DOHH2 (cell line): ENCODE measurements around the gene SNAI1.

Experiments used
- H3F3A ChIP-seq: fragments of 200-600 bp; sonication (generic), shearing (Covaris generic); 2 replicates; pipeline ENCODE4 v1.6.0; 2016; ENCODE audit warnings: antibody characterized with exemption, mild to moderate bottlenecking; ENCODE audit not compliant: control insufficient read depth, insufficient read depth
- H3K27ac ChIP-seq: fragments of 200-600 bp; sonication (generic); 2 replicates; pipeline ENCODE4 v1.5.1; 2014; ENCODE audit warnings: low read depth, mild to moderate bottlenecking, low read length, moderate library complexity
- H3K27me3 ChIP-seq: fragments of 200-600 bp; sonication (generic); 2 replicates; pipeline ENCODE4 v1.6.1; 2014; ENCODE audit warnings: mild to moderate bottlenecking, low read length, mixed read lengths; ENCODE audit not compliant: control insufficient read depth
- H3K36me3 ChIP-seq: fragments of 200-600 bp; sonication (generic); 2 replicates; pipeline ENCODE4 v1.6.1; 2014; ENCODE audit warnings: mild to moderate bottlenecking, low read length, moderate library complexity, mixed read lengths; ENCODE audit not compliant: control insufficient read depth
- H3K4me1 ChIP-seq: fragments of 200-600 bp; sonication (generic); 2 replicates; pipeline ENCODE4 v1.6.1; 2014; ENCODE audit warnings: mild to moderate bottlenecking, low read length, mixed read lengths; ENCODE audit not compliant: control insufficient read depth
- H3K4me2 ChIP-seq: fragments of 200-600 bp; sonication (generic); 2 replicates; pipeline ENCODE4 v1.6.0; 2014; ENCODE audit warnings: mild to moderate bottlenecking, low read length, moderate library complexity
- H3K4me3 ChIP-seq: fragments of 200-600 bp; sonication (generic); 2 replicates; pipeline ENCODE4 v1.5.1; 2014; ENCODE audit warnings: mild to moderate bottlenecking, low read length, mixed read lengths
- H3K79me2 ChIP-seq: fragments of 200-600 bp; sonication (generic); 2 replicates; pipeline ENCODE4 v1.6.1; 2014; ENCODE audit warnings: mild to moderate bottlenecking, low read length, mixed read lengths; ENCODE audit not compliant: control insufficient read depth
- H3K9me2 ChIP-seq: fragments of 200-600 bp; sonication (generic); replicated peaks from 2 replicates; pipeline ENCODE4 v1.6.1; 2014; ENCODE audit warnings: mild to moderate bottlenecking, low read length, mixed read lengths; ENCODE audit not compliant: control insufficient read depth
- H3K9me3 ChIP-seq: fragments of 200-600 bp; sonication (generic); 2 replicates; pipeline ENCODE4 v1.6.1; 2014; ENCODE audit warnings: antibody characterized with exemption, low read length, mixed read lengths; ENCODE audit not compliant: control insufficient read depth, insufficient read depth
- H4K20me1 ChIP-seq: fragments of 200-600 bp; sonication (generic); 2 replicates; pipeline ENCODE4 v1.6.0; 2014; ENCODE audit warnings: low read depth, mild to moderate bottlenecking, antibody characterized with exemption, low read length, moderate library complexity; ENCODE audit not compliant: control insufficient read depth, insufficient read depth
- CTCF ChIP-seq: fragments of 200-600 bp; sonication (generic); IDR thresholded peaks from one replicate; pipeline ENCODE4 v1.5.1; 2014; ENCODE audit warnings: antibody characterized with exemption, mild to moderate bottlenecking, low read depth, low read length; ENCODE audit not compliant: poor library complexity, severe bottlenecking
- EZH2phosphoT487 ChIP-seq: fragments of 200-600 bp; sonication (generic); IDR thresholded peaks from 2 replicates; pipeline ENCODE4 v1.6.1; 2017; ENCODE audit warnings: borderline replicate concordance, mild to moderate bottlenecking, antibody characterized with exemption, low read length, moderate library complexity, mixed read lengths

The SNAI1 gene

GRCh38 chr20:50020288-50020687 lies 37.5 kb downstream of the SNAI1 start:
- Histone ChIP-seq H3K4me3 (no peak overlapping the region), H3K27me3 (no peaks in the 10 kb centered on the region; the same call in 1 of the 2 replicates), H3K9me3 (no peaks in the 10 kb centered on the region), H3K4me2 (no peak overlapping the region), H3K9me2 (no peaks in the 10 kb centered on the region), H4K20me1 (no peaks in the 10 kb centered on the region), H3K27ac (no peak overlapping the region), H3K79me2 (no peaks in the 10 kb centered on the region), H3F3A (no peaks in the 10 kb centered on the region), H3K4me1 (no peaks in the 10 kb centered on the region), H3K36me3 (no peaks in the 10 kb centered on the region)
- TF ChIP-seq CTCF (no peak), EZH2phosphoT487 (no peak)

- Histone ChIP-seq H3K4me1 (no peaks in the 10 kb centered on the region), H3K79me2 (no peaks in the 10 kb centered on the region), H3K27ac (no peak overlapping the region), H3K27me3 (no peaks in the 10 kb centered on the region; the same call in 1 of the 2 replicates), H3F3A (no peaks in the 10 kb centered on the region), H3K9me3 (no peaks in the 10 kb centered on the region), H3K4me2 (no peak overlapping the region), H3K36me3 (no peaks in the 10 kb centered on the region), H3K4me3 (no peak overlapping the region), H3K9me2 (no peaks in the 10 kb centered on the region), H4K20me1 (no peaks in the 10 kb centered on the region)
- TF ChIP-seq CTCF (no peak), EZH2phosphoT487 (no peak)
Observed at GRCh38 chr20:50022676-50023075, 39.9 kb downstream of the SNAI1 start.

- no peaks in the 10 kb centered on the region for H3K4me1 ChIP-seq
- H3F3A ChIP-seq = no peaks in the 10 kb centered on the region
- TF ChIP-seq CTCF = no peak
- TF ChIP-seq EZH2phosphoT487 = no peak
- no peaks in the 10 kb centered on the region for H3K9me3 ChIP-seq
- H3K4me3 ChIP-seq = no peak overlapping the region
- no peaks in the 10 kb centered on the region for H3K9me2 ChIP-seq
- no peak overlapping the region for H3K27ac ChIP-seq
- no peaks in the 10 kb centered on the region for H3K27me3 ChIP-seq
- H4K20me1 ChIP-seq = no peaks in the 10 kb centered on the region
- H3K4me2 ChIP-seq = no peak overlapping the region
- no peaks in the 10 kb centered on the region for H3K79me2 ChIP-seq
- H3K36me3 ChIP-seq = no peaks in the 10 kb centered on the region
Observed at GRCh38 chr20:50023116-50023805, 40.5 kb downstream of the SNAI1 start.
